ENCODE data around the gene AGPAT1. TPM values are rescaled to one million over a fixed set of nuclear protein-coding genes. Genes with fewer than 3 reads are reported as not detected.

Gene AGPAT1
- total RNA-seq, 3 donors from 2014 or later = 49.0 to 60.1 (median 56.2) TPM

DNA sequence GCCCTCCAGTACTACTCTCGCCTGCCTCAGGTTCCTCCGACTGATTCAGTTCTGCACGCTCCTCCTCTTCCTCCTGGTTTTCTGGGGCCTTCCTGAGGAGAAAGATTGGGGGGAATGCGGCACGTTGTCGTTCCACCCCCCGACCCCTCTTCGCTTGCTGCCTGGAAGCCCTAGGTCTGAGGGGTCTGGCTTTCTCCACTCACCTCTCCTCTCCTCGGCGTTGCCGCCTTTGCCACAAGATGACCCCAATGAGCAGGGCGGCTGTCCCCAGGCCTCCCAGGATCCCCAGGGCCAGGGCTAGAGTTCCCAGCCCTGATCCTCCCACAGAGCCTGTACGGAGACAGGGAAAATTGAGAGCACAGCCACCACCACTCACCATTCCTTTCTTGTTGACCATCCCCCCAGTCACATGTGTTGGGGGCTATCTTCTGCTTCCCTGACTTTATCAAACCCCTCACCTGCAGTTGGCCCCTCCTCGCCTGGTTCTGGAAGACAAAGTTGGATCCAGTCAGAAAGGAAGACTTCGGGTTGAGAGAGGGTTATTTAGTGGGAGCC, 5.3 kb upstream of the AGPAT1 start:
- Histone ChIP-seq H3K36me3 (ENCODE audit: low read depth) (peaks cover 4% of the 10 kb centered on the region), H3K4me1 (ENCODE audit: low read depth) (peaks cover 33% of the 10 kb centered on the region), H3K4me3 (no peak overlapping the region), H3K9me3 (no peaks in the 10 kb centered on the region)
- DNase-seq (no peak), ATAC-seq (no peak)
- TF ChIP-seq, protein P1, sequence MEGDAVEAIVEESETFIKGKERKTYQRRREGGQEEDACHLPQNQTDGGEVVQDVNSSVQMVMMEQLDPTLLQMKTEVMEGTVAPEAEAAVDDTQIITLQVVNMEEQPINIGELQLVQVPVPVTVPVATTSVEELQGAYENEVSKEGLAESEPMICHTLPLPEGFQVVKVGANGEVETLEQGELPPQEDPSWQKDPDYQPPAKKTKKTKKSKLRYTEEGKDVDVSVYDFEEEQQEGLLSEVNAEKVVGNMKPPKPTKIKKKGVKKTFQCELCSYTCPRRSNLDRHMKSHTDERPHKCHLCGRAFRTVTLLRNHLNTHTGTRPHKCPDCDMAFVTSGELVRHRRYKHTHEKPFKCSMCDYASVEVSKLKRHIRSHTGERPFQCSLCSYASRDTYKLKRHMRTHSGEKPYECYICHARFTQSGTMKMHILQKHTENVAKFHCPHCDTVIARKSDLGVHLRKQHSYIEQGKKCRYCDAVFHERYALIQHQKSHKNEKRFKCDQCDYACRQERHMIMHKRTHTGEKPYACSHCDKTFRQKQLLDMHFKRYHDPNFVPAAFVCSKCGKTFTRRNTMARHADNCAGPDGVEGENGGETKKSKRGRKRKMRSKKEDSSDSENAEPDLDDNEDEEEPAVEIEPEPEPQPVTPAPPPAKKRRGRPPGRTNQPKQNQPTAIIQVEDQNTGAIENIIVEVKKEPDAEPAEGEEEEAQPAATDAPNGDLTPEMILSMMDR (IDR thresholded peaks at IDR 0.05) = no peak
- intact Hi-C loops (cut with DNase I, micrococcal nuclease) = no loop called here

DNA sequence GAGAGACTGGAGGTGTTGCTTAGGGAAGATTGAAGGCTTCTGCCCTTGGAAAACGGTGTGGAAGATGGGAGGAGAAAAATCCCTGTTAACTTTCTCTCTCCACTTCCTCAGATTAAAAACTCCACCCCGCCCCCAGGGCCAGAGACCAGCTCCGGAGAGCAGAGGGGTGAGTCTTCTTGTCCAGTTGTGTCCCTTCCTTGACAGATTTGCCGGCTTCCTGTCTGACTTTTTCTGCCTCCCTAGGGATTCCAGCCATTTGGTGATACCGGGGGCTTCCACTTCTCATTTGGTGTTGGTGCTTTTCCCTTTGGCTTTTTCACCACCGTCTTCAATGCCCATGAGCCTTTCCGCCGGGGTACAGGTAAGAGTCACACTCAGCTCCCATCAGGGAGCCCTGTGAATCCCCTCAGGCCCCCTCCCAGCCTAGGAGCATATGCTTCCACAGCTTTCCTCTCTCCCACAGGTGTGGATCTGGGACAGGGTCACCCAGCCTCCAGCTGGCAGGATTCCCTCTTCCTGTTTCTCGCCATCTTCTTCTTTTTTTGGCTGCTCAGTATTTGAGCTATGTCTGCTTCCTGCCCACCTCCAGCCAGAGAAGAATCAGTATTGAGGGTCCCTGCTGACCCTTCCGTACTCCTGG, 4.0 kb upstream of the AGPAT1 start:
- TF ChIP-seq, protein P1 (IDR thresholded peaks at IDR 0.05) = no peak
- intact Hi-C loops (cut with DNase I, micrococcal nuclease) = no loop called here
- peak in 1 of 3 donors; percentile 16 for DNase-seq
- peaks cover 38% of the 10 kb centered on the region for H3K4me1 ChIP-seq (ENCODE audit: low read depth)
- no peak overlapping the region for H3K4me3 ChIP-seq
- H3K36me3 ChIP-seq (ENCODE audit: low read depth) = peaks cover 4% of the 10 kb centered on the region
- no peaks in the 10 kb centered on the region for H3K9me3 ChIP-seq
- ATAC-seq = no peak

GRCh38 chr6:32178547-32179440, 2.9 kb upstream of the AGPAT1 start:
- H3K4me3 ChIP-seq = peak overlapping the region; percentile 25
- intact Hi-C loops (cut with DNase I, micrococcal nuclease) = no loop called here
- H3K36me3 ChIP-seq (ENCODE audit: low read depth) = peaks cover 4% of the 10 kb centered on the region
- H3K4me1 ChIP-seq (ENCODE audit: low read depth) = peaks cover 40% of the 10 kb centered on the region
- DNase-seq (no peak), ATAC-seq (no peak)
- H3K9me3 ChIP-seq = no peaks in the 10 kb centered on the region
- TF ChIP-seq, protein P1 (IDR thresholded peaks at IDR 0.05) = no peak

DNA sequence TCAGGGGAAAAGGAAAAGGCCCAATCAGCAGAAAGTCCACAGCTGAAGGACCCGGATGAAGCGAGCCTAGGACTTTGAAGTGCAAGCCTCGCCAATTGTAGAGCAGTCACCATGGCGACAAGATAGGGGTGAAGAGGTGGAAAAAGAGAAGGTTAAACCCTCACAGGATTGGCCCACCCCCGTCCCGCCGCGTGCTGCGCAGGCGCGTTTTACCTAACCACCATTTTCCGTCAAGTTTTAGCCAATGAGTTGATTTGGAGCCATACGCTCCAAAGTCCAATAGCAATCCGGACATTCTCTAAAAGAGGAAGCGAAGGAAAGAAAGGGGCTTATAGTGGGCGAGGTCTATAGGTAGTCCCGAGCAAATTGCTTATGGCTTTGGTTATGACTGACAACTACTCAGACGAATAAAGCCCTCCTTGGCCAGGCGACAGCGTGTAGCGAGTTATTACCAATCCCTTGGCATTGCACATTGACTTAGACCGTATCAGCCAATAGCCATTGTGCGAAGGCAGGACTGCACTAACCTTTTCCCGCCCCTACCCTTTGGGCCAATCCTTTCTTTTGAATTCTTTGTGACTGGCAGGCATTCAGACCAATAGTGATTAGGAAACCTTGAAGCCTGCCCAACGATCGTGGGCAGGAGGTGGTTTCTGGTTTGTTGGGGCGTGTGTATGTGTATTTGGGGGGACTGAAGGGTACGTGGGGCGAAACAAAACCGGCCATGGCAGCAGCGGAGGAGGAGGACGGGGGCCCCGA, 2.1 kb upstream of the AGPAT1 start, which contains the start of gene RNF5:
Gene RNF5, plus strand, starts transcription at position 618 of the 759 bp plus-strand sequence. Its CDS starts 107 bp downstream, at position 725.
- DNase-seq = peak; percentile 91 to 98 (median 94)
- intact Hi-C loops (cut with DNase I, micrococcal nuclease) = no loop called here
- Histone ChIP-seq H3K4me1 (ENCODE audit: low read depth) (peaks cover 40% of the 10 kb centered on the region), H3K4me3 (peak within 1 kb of the TSS; percentile 25), H3K9me3 (no peaks in the 10 kb centered on the region), H3K36me3 (ENCODE audit: low read depth) (peaks cover 4% of the 10 kb centered on the region)
- ATAC-seq = peak; percentile 83
- TF ChIP-seq, protein P1 (IDR thresholded peaks at IDR 0.05) = no peak

- H3K4me1 ChIP-seq (ENCODE audit: low read depth) = peaks cover 40% of the 10 kb centered on the region
Measured at GRCh38 chr6:32177183-32177787, 1.4 kb upstream of the AGPAT1 start.

More at GRCh38 chr6:32177183-32177787, 1.4 kb upstream of the AGPAT1 start:
- DNase-seq (no peak), ATAC-seq (peak; percentile 5)
- Histone ChIP-seq H3K4me3 (peak overlapping the region; percentile 25), H3K36me3 (ENCODE audit: low read depth) (peaks cover 4% of the 10 kb centered on the region), H3K9me3 (no peaks in the 10 kb centered on the region)
- intact Hi-C loops (cut with DNase I, micrococcal nuclease) = no loop called here
- TF ChIP-seq, protein P1 (IDR thresholded peaks at IDR 0.05) = no peak

Data from mucosa of descending colon (tissue), 3 donors.